ENCODE measurements around the gene EIF2AK2.
"Not testable (repeated sequence)": the region's sequence is repeated elsewhere in the genome, so short reads cannot be mapped to it uniquely, and the experiment has no call there.

GRCh38 chr2:37195862-37196319, 39.1 kb upstream of the EIF2AK2 start:
- not testable (repeated sequence) for TF ChIP-seq POLR2A, CTCF, POLR2AphosphoS5 (IDR thresholded peaks at IDR 0.05)

All from breast epithelium (tissue), 3 donors.